ENCODE data around the gene LAMC1.

DNA sequence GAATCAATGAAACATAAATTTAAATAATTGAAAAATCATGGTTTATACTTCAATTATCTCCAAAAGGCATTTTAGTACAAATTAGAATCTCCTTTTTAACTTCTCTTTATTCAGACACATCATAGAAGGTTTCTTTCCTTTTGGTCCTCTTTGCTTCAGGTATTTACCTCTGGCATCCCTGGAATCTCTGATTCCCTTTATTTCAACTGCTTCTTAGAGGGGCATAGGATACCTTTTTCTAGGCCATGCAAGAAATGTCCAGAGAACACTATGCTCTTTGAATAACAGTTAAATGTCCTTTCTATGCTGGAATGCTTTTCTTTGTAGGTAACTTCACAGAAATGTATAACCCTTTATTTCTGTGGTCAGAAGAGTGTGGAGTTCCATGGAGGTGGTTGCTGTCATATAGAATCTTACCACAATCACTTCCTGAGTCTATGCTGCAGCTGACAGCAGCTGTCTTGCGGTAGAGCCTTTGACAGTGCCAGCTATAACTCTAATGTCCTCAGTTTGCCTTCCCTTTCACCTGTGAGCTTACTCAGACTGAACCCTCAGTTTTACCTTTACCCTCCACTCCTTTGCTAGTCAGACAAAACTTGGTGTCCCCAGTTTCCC lies 171.4 kb downstream of the LAMC1 start:
- TF ChIP-seq, protein P1, sequence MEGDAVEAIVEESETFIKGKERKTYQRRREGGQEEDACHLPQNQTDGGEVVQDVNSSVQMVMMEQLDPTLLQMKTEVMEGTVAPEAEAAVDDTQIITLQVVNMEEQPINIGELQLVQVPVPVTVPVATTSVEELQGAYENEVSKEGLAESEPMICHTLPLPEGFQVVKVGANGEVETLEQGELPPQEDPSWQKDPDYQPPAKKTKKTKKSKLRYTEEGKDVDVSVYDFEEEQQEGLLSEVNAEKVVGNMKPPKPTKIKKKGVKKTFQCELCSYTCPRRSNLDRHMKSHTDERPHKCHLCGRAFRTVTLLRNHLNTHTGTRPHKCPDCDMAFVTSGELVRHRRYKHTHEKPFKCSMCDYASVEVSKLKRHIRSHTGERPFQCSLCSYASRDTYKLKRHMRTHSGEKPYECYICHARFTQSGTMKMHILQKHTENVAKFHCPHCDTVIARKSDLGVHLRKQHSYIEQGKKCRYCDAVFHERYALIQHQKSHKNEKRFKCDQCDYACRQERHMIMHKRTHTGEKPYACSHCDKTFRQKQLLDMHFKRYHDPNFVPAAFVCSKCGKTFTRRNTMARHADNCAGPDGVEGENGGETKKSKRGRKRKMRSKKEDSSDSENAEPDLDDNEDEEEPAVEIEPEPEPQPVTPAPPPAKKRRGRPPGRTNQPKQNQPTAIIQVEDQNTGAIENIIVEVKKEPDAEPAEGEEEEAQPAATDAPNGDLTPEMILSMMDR (IDR thresholded peaks at IDR 0.05), result no peak
- TF ChIP-seq EZH2 (IDR thresholded peaks at IDR 0.05; ENCODE audit: borderline replicate concordance, insufficient read depth, low read depth, low read length, poor library complexity, severe bottlenecking), result no peak

Measured in B cell (primary cell).